Fibroblast of peridontal ligament (primary cell): ENCODE results near the gene TMEM186.
"Not testable (repeated sequence)": the region's sequence is repeated elsewhere in the genome, so short reads cannot be mapped to it uniquely, and the experiment has no call there.

ENCODE experiments used
- DNase-seq: peaks from one replicate; pipeline ENCODE4 v3.0.0-alpha.2; 2010; ENCODE audit errors: extremely low read depth

TMEM186 gene, protein sequence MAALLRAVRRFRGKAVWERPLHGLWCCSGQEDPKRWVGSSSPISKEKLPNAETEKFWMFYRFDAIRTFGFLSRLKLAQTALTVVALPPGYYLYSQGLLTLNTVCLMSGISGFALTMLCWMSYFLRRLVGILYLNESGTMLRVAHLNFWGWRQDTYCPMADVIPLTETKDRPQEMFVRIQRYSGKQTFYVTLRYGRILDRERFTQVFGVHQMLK

GRCh38 chr16:8797364-8798173, at the start of gene TMEM186, which contains the start of gene PMM2:
Gene TMEM186 (minus strand): TSS chr16:8797639. CDS start chr16:8797614, 25 bp downstream.
Gene PMM2 (plus strand): TSS chr16:8797839. CDS start chr16:8797883, 44 bp downstream.
- DNase-seq: peak; percentile 92

DNA sequence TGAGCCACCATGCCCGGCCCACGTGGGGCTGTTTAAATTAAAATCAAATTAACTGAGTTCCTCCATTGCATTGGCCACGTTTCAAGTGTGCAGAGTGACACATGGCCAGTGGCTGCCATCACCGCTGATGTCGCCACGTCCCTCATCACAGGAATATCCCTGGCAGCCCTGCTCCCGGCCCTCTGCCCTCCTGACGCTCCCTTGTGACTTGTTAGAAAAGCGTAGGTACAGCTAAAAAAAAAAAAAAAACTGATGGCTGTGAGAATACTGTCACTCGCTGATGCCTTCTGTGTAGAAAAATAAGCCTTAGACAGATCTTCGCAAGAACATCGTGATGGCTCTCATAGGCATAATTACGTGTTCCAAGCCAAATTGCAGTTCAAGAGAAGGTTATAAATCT, 49.7 kb upstream of the TMEM186 start:
- DNase-seq: no peak

DNA sequence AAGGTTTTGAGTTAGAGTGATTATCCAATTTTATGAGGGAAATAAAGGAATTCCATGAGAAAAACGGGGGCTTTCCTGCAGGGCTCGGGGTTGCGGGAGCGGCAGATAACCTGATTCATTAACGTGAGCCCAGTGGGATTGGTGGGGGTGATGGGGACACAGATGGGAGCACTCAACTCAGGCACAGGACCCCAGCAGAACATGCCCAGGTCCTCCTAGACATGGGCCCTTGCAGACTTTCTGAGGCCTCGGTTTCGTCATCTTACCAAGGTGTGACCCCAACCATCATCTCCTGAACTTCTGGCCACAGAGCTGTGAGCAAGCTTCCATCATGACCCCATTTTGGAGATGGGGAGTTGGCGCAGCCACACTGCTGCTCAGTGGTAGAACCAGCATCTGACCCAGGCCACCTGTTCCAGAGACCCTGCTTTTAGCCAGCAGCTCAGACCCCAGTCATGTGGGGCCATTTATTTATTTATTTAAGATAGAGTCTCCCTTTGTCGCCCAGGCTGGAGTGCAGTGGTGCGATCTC, 49.0 kb upstream of the TMEM186 start:
- DNase-seq: no peak

DNA sequence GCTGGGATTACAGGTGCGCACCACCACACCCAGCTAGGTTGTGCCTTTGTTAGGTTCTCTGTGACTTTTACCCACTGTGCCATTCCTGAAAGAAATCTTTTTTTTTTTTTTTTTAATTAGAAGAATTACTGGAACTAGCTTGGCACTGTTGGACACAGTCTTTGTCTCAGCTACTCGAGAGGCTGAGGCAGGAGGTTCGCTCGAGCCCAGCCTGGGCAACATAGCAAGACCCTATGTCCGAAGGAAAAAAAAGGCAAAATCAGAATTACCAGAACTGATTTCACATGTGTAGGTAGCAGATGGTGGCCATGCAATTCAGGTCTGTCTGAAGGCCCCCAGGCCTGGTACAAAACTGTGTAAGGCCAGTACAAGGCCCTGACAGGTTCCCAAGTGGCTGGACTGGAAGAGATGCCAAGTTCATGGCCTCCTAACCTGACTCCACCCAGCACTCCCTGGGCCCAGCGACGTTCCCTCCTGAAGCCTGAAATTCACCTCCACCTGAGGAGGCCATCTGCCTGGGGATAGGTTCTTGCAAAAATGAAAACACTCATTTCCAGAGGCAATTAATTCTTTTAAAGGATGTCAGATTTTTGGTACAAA, 48.4 kb upstream of the TMEM186 start:
- no peak for DNase-seq

DNA sequence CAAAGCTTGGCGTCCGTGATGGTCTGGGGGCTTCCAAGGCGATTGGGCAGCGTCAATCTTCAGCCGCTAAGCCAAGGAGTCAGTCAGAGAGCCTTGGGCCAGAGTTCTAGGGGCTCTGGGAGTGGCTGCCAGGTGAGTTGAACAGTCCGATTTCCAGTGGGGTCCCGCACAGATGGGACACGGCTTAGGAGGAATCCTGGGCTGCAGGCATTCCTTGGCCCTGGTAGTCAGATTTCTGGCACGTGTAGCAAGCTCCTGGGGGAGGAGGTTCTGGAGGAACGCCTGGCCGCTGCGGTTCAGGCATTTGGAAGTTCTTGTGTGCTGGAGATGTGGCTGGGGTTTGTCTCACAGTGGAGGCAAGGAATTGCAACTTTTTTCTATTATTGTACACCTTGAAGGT, 45.9 kb upstream of the TMEM186 start:
- DNase-seq: not testable (repeated sequence)

GRCh38 chr16:8842016-8842415, 44.6 kb upstream of the TMEM186 start:
- not testable (repeated sequence) for DNase-seq

- not testable (repeated sequence) for DNase-seq
Measured at GRCh38 chr16:8837594-8837993, 40.2 kb upstream of the TMEM186 start.

GRCh38 chr16:8836797-8837196, 39.4 kb upstream of the TMEM186 start:
- DNase-seq: not testable (repeated sequence)

GRCh38 chr16:8832717-8833105, 35.3 kb upstream of the TMEM186 start:
- DNase-seq: no peak

DNA sequence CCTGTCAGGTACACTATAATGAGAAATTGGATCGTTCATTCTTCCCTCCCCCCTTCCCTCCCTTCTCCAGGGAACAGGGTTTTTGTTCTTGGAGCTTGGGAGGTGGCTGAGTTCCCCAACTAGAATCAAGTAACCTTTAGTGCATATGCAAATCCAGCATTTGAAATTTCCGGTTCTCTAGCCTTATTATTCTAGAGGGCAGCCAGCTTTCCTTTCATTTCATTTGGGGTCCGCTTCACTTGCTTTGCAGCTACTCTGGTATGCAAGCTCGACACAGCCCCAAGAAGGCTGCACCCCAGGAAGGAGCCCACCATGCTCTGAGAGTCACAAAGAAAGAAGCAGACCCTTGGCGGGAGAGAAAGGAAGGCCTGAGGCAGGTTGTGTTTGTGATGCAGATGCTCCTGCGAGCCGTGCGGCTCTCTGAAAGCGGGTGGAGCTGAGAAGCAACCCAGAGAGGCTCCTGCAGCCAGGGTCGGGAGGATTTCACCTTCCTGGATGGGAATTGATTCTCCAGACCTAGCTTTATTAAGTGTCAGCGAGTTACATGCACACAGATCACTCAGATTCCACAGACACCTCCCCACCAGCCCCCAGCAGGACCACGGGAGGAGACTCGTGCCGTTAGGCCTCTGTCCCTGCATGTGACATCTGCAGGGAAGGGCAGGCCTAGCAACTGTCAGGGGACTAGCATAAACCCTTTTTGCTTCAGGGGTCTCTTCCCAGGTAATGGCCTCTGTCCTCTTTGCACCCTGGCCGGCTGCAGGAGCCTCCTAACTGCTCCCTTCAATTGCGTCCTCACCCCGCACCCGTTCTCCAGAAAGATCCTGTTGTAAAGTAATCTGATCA, 34.7 kb upstream of the TMEM186 start:
- no peak for DNase-seq

GRCh38 chr16:8831450-8831849, 34.0 kb upstream of the TMEM186 start:
- no peak for DNase-seq

GRCh38 chr16:8828541-8829165, 31.2 kb upstream of the TMEM186 start:
- no peak for DNase-seq

GRCh38 chr16:8826278-8826879, 28.9 kb upstream of the TMEM186 start:
- no peak for DNase-seq

- DNase-seq: no peak
Measured at GRCh38 chr16:8822403-8822802, 25.0 kb upstream of the TMEM186 start.

DNA sequence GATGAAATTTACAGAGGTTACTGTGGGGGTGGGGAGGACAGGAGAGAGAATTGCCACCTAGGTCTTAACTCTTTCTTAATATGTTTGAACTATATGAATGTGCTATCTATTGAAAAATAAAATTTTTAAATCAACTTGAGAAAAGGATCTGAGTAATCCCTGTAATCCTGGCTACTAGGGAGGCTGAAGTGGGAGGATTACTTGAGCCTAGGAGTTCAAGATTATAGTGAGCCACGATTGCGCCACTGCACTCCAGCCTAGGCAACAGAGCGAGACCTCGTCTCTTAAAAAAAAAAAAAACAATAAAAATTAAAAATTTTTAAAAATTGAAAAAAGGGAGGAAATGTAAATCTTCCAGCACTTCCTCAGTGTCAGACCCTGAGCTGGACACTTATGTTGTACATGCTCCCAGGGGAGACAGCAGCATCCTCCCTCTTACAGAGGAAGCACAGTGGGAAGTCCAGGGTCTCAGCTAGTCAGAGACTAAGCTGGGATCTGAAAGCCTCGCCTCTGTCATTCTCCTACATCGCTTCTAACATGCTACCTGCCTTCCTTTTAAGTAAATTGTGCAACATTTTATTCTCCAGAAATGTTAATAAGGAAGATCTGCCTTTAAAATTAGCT, 22.1 kb upstream of the TMEM186 start:
- DNase-seq: no peak

DNA sequence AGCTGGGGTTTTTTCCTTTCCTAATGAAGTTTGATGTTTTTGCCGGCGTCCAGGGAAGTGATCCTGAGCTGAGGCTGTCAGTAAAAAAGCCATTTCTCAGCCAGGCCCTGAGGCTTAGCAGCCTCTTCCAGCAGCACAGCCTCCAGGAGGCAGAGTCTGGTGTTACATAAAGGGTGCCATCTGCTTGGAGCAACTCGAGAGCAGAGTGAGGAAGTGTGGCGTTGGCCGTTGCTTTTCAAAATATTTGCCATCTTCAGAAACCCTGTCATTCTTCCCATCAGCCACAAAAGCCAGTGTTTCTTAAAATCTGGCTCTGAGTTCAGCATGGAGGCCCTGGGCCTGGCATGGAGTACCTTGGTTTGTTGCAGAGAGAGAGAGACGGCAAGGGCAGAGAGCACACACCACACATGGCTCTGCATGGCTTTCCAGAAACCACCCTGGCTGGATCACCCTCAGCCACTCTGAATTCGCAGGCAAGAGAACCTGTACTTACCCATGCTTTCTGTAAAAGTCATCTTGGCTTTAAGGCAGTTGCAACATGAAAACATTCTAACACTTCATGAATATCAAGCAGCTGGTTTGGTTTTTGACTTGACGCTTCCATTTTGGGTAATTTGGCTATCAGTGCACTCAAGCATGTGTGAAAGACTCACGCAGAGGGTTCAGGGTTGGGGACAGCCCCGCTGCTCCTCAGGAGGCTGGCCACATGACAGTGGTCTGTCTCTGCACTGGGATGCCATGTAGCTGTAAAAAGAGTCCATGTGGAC, 21.2 kb upstream of the TMEM186 start:
- DNase-seq: no peak

DNA sequence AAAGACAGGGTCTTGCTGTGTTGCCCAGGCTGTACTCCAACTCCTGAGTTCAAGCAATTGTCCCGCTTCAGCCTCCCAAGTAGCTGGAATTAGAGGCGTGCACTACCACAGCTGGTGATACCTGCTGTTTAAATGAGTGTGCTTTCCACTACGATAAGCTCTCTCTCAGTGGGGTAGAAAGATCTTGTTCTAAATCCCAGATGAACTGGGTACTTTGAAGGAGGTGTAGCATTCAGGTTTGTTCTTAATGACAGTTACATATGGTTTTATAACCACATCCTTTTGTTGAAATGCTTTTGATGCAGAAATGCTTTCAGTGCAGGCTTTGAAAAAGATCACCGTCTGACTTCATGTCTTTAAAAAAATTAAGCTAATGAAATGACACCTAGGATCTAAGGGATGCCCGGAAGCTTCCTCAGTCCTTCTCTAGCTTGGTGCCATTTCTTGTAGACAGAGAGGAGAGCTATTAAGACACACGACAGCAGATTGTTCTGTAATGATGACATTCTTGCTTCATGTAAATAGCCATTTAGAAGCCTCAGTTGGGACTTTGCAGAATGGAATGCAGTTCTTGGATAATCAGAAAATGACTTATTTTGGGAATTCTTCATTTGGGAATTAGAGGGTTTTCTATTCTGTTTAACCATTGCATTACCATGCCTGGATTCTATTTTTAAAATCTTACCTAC, 19.7 kb upstream of the TMEM186 start:
- DNase-seq: peak; percentile 22

DNA sequence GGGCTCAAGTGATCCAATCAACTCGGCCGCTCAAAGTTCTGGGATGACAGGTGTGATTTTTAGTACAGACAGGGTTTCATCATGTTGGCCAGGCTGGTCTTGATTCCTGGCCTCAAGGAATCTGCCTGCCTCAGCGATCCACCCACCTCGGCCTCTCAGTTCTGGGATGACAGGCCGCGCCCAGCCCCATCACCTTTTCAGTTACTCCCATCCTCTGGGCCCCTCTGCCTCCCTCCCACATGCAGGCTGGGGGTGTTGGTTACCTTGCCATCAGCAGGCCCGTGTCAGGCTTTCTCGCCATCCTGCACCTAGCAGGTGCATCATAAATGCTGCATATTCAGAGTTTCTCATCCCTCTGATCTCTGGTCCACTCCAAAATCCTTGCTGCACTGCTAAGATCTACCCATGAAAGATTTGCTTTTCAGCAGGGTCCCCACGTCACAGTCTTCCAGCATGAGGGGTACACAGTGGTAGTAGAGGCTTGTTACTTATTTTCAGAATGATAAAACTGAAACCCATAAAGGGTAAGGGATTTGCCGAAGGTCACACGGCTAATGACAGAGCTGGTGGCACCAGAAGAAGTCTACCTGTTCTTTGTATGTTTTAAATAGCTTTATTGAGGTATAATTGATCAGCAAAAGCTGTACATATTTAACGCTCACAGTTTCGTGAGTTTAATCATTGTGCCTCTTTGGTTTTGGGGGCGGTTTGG, 16.8 kb upstream of the TMEM186 start:
- DNase-seq: no peak
